ENCODE results near the gene CCDC107. TPM values are rescaled to one million over a fixed set of nuclear protein-coding genes. Genes with fewer than 3 reads are reported as not detected.
A peak's percentile ranks its signal among the peaks of the same experiment; 100 is the strongest.

Gene CCDC107
- total and polyA plus RNA-seq, 2 of the 13 experiments (the other 11 are each of a cell fraction or from before 2014, with no cell fraction given), result 7.1 to 15.2 TPM

- TF ChIP-seq, protein P1, sequence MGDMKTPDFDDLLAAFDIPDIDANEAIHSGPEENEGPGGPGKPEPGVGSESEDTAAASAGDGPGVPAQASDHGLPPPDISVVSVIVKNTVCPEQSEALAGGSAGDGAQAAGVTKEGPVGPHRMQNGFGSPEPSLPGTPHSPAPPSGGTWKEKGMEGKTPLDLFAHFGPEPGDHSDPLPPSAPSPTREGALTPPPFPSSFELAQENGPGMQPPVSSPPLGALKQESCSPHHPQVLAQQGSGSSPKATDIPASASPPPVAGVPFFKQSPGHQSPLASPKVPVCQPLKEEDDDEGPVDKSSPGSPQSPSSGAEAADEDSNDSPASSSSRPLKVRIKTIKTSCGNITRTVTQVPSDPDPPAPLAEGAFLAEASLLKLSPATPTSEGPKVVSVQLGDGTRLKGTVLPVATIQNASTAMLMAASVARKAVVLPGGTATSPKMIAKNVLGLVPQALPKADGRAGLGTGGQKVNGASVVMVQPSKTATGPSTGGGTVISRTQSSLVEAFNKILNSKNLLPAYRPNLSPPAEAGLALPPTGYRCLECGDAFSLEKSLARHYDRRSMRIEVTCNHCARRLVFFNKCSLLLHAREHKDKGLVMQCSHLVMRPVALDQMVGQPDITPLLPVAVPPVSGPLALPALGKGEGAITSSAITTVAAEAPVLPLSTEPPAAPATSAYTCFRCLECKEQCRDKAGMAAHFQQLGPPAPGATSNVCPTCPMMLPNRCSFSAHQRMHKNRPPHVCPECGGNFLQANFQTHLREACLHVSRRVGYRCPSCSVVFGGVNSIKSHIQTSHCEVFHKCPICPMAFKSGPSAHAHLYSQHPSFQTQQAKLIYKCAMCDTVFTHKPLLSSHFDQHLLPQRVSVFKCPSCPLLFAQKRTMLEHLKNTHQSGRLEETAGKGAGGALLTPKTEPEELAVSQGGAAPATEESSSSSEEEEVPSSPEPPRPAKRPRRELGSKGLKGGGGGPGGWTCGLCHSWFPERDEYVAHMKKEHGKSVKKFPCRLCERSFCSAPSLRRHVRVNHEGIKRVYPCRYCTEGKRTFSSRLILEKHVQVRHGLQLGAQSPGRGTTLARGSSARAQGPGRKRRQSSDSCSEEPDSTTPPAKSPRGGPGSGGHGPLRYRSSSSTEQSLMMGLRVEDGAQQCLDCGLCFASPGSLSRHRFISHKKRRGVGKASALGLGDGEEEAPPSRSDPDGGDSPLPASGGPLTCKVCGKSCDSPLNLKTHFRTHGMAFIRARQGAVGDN (CRISPR knock-in tag; IDR thresholded peaks at IDR 0.05), result peak; percentile 8; the same call in 1 of the 2 replicates
- TF ChIP-seq, protein P2, sequence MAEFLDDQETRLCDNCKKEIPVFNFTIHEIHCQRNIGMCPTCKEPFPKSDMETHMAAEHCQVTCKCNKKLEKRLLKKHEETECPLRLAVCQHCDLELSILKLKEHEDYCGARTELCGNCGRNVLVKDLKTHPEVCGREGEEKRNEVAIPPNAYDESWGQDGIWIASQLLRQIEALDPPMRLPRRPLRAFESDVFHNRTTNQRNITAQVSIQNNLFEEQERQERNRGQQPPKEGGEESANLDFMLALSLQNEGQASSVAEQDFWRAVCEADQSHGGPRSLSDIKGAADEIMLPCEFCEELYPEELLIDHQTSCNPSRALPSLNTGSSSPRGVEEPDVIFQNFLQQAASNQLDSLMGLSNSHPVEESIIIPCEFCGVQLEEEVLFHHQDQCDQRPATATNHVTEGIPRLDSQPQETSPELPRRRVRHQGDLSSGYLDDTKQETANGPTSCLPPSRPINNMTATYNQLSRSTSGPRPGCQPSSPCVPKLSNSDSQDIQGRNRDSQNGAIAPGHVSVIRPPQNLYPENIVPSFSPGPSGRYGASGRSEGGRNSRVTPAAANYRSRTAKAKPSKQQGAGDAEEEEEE (CRISPR knock-in tag; IDR thresholded peaks at IDR 0.05; ENCODE audit: borderline replicate concordance), result no peak; the same call in 1 of the 2 replicates
- TF ChIP-seq GLI4 (CRISPR knock-in tag; IDR thresholded peaks at IDR 0.05; ENCODE audit: borderline replicate concordance) (no peak; the same call in 1 of the 2 replicates), ZKSCAN8 (CRISPR knock-in tag; IDR thresholded peaks at IDR 0.05; ENCODE audit: borderline replicate concordance) (peak; percentile 62; the same call in 1 of the 2 replicates), ZNF468 (CRISPR knock-in tag; IDR thresholded peaks at IDR 0.05) (no peak), FOSL1 (CRISPR knock-in tag; IDR thresholded peaks at IDR 0.05; ENCODE audit: borderline replicate concordance) (no peak), ZBTB43 (CRISPR knock-in tag; conservative IDR thresholded peaks at IDR 0.05) (no peak), SUZ12 (IDR thresholded peaks at IDR 0.05; ENCODE audit: low read depth, low read length) (no peak), NR2F1 (CRISPR knock-in tag; IDR thresholded peaks at IDR 0.05) (no peak), KDM6A (CRISPR knock-in tag; IDR thresholded peaks at IDR 0.05; ENCODE audit: low read depth) (no peak), ZSCAN12 (CRISPR knock-in tag; IDR thresholded peaks at IDR 0.05) (no peak), ZBTB7B (CRISPR knock-in tag; IDR thresholded peaks at IDR 0.05) (peak; percentile 100), SMAD3 (CRISPR knock-in tag; IDR thresholded peaks at IDR 0.05) (peak; percentile 23; the same call in 1 of the 2 replicates), POLR2AphosphoS5 (IDR thresholded peaks at IDR 0.05; ENCODE audit: low read depth, low read length) (peak; percentile 73), RFX3 (CRISPR knock-in tag; IDR thresholded peaks at IDR 0.05) (no peak), UBTF (CRISPR knock-in tag; IDR thresholded peaks at IDR 0.05) (peak; percentile 88), HMG20A (CRISPR knock-in tag; IDR thresholded peaks at IDR 0.05; ENCODE audit: borderline replicate concordance) (no peak), ZNF256 (CRISPR knock-in tag; conservative IDR thresholded peaks at IDR 0.05) (no peak), HNRNPL (IDR thresholded peaks at IDR 0.05; ENCODE audit: low read depth, low read length) (peak; percentile 40; the same call in 1 of the 2 replicates), ZNF563 (CRISPR knock-in tag; IDR thresholded peaks at IDR 0.05) (no peak)
Observed at GRCh38 chr9:35658137-35658967, at the start of gene CCDC107 (continued).
